NCI-H1092 (cell line): ENCODE results near the gene RALA.

Source experiments
- DNase-seq: peaks from one replicate; lab custom pipeline; 2025; lab: John Stamatoyannopoulos, UW

The RALA gene

GRCh38 chr7:39613577-39613976 is 9.8 kb upstream of the RALA start:
- DNase-seq = no peak

DNA sequence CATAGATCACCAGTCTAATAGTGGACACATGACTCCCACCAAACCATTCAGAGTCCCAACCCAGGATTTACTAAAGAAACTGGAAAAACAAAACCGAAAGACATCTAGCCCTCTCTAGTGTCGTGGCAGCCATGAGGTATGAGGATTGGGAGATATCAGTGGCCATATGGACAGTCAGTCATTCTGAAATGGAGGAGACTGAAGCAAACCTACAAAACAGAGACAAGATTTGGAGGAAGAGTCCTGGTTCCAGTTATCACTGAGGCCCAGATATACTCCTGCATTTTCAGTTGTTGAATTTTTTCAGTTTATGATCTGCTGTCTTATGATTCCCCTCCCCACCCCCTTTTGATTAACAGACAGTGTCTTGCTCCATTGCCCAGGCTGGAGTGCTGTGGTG is 9.1 kb upstream of the RALA start:
- no peak for DNase-seq

- no peak for DNase-seq
Observed at GRCh38 chr7:39615350-39615975, 7.9 kb upstream of the RALA start.

DNA sequence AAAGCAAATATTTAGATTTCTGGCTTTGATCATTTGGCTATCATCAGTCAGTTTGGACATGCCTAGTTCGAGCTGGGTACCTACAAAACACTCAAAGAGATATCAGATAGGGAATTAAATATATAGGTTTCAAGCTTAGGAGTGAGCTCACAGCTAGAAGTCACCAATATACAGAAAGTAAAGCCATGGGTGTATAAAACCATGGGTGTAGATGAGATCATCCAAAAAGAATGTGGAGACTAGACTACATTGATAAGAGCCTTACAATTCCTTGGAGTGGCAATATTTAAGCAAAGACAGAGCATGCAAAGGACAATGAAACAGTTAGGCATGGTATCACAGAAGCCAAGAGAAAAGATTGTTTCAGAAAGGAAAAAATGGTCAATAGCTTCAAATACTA is 7.2 kb upstream of the RALA start:
- DNase-seq = no peak

GRCh38 chr7:39617005-39617404 is 6.4 kb upstream of the RALA start:
- no peak for DNase-seq

GRCh38 chr7:39618868-39619267 is 4.5 kb upstream of the RALA start:
- DNase-seq = no peak

GRCh38 chr7:39620486-39620885 is 2.9 kb upstream of the RALA start:
- no peak for DNase-seq

DNA sequence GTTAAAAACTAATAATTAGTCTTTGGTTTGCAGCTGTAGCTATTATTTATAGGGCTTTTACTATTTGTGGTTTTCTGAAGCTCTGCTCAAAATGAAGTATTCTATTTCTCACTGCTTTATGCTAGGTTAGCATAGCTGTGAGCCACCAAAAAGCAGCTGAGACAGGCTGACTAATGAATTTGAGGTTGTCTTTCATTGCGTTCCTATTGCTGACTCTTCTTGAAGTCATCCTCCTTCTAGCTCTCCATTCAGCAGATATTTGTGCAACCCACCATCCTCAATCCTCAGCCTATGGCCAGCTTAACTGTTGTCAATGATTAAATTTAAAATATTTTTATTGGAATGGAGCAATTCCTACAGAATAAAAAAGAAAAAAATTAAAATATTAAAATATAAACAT is 2.1 kb upstream of the RALA start:
- no peak for DNase-seq

GRCh38 chr7:39621784-39622411 is 1.5 kb upstream of the RALA start:
- DNase-seq = no peak

DNA sequence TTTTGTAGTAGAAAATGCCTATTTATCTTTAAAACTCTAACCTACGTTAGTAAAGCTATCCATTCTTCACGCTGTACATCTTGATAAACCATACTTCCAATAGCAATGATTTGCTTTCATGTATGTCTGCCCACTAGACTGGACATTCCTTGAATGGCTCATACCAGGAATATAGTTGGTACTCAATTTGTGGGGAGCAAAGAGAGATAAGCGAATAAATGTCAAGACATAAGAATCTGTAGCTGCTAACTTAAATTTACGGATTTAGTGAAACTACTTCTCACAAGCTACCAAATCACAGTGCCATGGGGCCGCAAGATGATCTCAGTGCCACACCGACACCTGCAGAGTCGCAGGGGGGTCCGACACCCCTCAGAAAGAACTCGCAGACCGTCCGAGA is 763 bp upstream of the RALA start:
- no peak for DNase-seq

DNA sequence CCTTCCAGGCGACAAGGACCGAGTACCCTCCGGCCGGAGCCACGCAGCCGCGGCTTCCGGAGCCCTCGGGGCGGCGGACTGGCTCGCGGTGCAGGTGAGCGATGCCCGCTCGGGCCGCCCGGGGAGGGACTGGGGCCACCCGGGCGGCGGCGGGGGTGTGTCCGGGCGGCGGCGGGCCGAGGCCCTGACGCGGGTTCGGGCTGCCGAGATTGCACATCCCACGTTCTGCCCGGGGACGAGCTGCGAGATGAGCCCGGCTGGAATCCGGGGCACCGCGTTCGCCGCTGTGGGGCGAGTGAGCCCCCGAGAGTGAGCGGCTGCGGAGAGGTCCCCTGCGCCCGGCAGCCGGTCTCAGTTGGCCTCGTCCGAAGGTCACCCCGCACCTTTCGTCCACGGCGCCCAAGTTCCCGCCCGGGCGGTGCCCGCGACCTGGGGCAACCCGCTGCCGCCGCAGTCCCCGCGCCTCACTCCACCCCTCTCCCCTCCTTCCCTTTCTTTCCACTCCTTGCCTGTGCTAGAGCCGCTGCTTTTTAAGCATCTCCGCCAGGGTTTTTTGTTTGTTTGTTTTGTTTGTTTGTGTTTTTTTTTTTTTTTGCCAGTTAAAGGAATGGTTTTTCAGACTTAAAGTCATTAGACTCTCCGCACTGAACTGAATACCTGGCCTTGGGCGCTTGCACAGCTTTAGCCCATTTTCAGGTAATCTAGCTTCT is 515 bp downstream of the RALA start:
- DNase-seq = peak; percentile 14

DNA sequence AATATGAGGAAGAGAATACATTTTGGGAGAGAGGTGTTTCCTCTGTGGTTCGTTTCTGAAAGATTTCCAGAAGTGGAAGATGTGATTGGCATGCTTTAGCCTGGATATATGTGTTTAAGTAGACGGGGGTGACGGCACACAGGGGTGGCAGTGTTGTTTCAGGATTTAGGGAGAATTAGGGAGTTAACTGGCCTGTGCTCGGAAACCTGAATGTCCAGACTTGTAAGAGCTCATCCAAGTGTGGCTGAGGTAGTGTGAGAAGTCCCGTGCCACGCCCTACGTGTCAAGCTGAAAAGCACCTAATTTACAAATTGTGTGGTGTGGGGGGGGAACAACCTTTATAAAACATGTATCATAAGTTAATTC is 1.1 kb downstream of the RALA start:
- DNase-seq = no peak

- DNase-seq = no peak
Observed at GRCh38 chr7:39624935-39625694, 1.7 kb downstream of the RALA start.

DNA sequence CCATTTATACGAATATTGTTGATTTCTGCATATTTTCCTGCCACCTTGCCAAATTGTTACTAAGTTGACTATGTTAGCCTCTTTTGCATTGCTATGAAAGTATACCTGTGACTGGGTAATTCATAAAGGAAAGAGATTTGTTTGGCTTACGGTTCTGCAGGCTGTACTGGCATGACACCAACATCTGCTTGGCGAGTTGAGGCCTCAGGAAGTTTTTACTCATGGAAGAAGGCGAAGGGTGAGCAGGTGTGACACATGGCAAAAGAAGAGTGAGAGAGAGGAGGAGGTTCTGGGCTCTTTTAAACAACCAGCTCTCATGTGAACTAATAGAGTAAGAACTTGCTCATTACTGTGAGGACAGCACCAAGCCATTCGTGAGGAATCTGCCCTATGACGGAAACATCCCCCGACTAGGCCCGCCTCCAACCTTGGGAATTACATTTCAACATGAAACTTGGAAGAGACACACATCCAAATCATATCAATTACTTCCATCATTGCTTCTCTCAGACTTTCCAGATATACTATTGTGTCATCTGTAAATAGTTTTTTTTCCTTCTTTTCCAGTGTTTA is 8.4 kb downstream of the RALA start:
- DNase-seq = no peak

- DNase-seq = no peak
Observed at GRCh38 chr7:39633563-39634477, 10.4 kb downstream of the RALA start.

DNA sequence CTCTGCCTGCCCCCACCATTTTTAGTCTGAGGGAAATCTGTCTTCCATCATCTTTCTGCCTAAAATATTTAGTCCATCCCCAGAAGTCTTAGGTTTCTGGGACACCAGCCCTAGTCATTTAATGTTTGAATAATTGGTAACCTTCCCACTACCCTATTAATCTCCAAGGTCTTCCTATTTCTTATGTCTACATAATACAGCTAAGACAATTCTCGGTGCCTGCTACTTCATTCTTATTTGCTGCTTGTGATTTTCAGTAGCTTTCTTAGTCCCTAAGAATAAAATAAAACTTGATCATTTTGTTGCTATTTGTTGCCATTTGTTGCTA is 11.1 kb downstream of the RALA start:
- no peak for DNase-seq

GRCh38 chr7:39637400-39637799 is 14.0 kb downstream of the RALA start:
- DNase-seq = no peak

DNA sequence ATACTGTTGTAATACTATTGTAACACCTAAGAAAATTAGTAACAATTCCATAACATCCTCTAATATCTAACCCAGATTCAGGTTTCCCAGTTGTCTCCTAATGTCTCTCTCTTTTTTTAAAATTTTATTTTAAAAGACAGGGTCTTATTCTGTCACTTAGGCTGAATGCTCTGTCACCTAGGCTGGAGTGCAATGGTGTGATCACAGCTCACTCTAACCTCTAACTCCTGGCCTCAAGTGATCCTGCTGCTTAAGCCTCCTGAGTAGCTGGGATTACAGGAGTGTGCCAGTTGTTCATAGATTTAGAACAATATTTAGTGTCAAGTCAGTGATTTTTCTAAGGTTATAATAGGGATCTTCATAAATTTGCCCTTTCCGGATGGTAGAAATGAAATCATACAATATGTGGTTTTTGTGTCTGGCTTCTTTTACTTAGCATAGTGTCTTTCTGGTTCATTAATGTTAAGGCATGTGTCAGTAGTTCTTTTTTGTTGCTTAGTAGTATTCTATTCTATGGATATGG is 14.7 kb downstream of the RALA start:
- no peak for DNase-seq

DNA sequence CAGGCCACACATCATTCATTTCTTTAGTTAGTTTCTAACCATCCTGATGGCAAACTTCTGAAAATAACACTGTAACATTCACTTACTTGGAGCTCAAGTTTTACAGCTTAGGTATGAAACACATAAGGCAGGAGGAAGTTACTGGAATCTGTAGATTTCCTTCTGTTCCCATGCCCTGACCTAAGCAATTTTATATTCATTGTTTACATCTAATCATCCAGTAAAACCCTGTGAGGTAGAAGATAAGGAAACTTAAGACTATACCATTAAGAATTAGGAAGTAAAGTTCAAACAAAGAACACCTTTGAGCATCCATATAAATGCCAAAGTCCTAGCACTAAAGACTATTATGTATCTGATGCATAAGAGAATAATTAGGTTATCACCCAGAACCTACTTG is 19.5 kb downstream of the RALA start:
- DNase-seq = no peak

GRCh38 chr7:39644170-39644569 is 20.8 kb downstream of the RALA start:
- no peak for DNase-seq
